IPS DF 6.9 (cell line): ENCODE measurements around the gene PTPRU.
A peak's percentile ranks its signal among the peaks of the same experiment; 100 is the strongest.

Source experiments
- DNase-seq: peaks from one replicate; pipeline ENCODE4 v3.0.0-alpha.2; 2013; ENCODE audit warnings: low read depth, low spot score
- H3K27ac ChIP-seq: one replicate; pipeline ENCODE4 v1.5.1; 2013; ENCODE audit warnings: low read length, control low read depth
- H3K27me3 ChIP-seq: 2 replicates; pipeline ENCODE4 v1.6.1; 2013; ENCODE audit warnings: mild to moderate bottlenecking, low read length; ENCODE audit not compliant: control insufficient read depth, insufficient read depth
- H3K36me3 ChIP-seq: 2 replicates; pipeline ENCODE4 v1.6.1; 2013; ENCODE audit warnings: low read length; ENCODE audit not compliant: control insufficient read depth, insufficient read depth
- H3K4me1 ChIP-seq: 2 replicates; pipeline ENCODE4 v1.6.1; 2013; ENCODE audit warnings: low read length; ENCODE audit not compliant: control insufficient read depth, insufficient read depth
- H3K4me3 ChIP-seq: 2 replicates; pipeline ENCODE4 v1.5.1; 2013; ENCODE audit warnings: mild to moderate bottlenecking, low read length
- H3K9me3 ChIP-seq: 2 replicates; pipeline ENCODE4 v1.6.1; 2013; ENCODE audit warnings: low read length, inconsistent platforms; ENCODE audit not compliant: control insufficient read depth, insufficient read depth
- WGBS: extraction: QIAGEN DNeasy Blood & Tissue Kit; methylation state at CpG from one replicate; pipeline ENCODE4 v1.1.7; 2013; ENCODE audit warnings: mixed read lengths, missing lambda C conversion rate; ENCODE audit not compliant: insufficient read length, insufficient coverage; 5-methylcytosine and 5-hydroxymethylcytosine counted together

Gene PTPRU

DNA sequence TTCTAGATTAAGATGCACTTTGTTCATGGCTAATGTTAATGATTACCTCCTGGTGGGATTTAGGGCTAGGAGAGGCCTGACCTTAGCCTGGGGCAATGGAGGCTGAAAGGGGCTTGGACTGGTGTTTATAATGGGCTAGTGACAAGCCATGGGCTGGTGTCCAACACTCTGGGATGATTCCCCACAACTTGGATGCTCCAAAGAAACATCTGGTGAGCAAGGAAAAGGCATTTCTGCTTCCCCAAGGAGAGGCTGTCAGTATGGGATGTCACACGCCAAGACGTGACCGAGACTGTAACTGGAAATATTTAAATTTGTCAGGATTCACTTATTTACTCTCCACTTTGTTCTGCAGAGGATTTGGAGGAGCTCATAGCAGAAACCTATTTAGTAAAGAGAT lies 45.2 kb downstream of the PTPRU start:
- H3K9me3 ChIP-seq = no peaks in the 10 kb centered on the region

DNA sequence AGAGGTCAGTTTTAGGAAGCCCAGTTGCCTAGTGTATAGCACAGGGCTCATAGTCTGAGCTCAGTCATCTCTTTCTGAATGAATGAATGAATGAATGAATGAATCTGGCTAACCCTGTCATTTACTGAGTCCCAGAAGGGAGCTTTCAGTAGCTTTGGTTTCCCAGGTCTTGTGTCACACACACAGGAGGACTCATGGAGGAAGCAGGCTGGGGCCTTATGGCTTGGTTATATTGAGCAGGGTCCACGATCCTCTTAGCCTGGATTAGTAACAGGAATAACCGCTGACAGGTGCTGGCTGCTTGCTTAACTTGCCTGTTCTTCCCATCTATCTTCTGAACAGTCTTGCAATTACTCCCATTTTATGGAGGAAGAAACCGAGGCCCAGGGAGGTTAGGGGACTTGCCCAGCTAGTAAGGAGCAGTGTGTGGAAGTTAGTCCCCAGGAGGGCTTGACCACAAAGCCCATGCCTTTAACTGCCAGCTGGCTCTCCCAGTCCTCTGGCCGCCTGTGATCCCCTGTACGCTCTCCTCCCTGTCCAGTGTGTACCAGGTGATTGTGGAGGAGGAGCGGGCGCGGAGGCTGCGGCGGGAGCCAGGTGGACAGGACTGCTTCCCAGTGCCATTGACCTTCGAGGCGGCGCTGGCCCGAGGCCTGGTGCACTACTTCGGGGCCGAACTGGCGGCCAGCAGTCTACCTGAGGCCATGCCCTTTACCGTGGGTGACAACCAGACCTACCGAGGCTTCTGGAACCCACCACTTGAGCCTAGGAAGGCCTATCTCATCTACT lies 46.0 kb downstream of the PTPRU start:
- no peaks in the 10 kb centered on the region for H3K9me3 ChIP-seq
- peaks cover 7% of the 10 kb centered on the region for H3K4me1 ChIP-seq
- H3K27me3 ChIP-seq = no peaks in the 10 kb centered on the region
- no peak overlapping the region for H3K4me3 ChIP-seq
- no peak overlapping the region for H3K27ac ChIP-seq
- no CpG with 5 or more reads among the region's 19 CpGs for WGBS
- no peaks in the 10 kb centered on the region for H3K36me3 ChIP-seq
- DNase-seq = no peak

More for the DNA sequence above, 45.2 kb downstream of the PTPRU start:
- H3K27ac ChIP-seq = no peak overlapping the region
- H3K36me3 ChIP-seq = no peaks in the 10 kb centered on the region
- H3K4me3 ChIP-seq = no peak overlapping the region
- H3K4me1 ChIP-seq = peaks cover 7% of the 10 kb centered on the region
- WGBS = no CpG with 5 or more reads among the region's 3 CpGs
- DNase-seq = no peak
- no peaks in the 10 kb centered on the region for H3K27me3 ChIP-seq

DNA sequence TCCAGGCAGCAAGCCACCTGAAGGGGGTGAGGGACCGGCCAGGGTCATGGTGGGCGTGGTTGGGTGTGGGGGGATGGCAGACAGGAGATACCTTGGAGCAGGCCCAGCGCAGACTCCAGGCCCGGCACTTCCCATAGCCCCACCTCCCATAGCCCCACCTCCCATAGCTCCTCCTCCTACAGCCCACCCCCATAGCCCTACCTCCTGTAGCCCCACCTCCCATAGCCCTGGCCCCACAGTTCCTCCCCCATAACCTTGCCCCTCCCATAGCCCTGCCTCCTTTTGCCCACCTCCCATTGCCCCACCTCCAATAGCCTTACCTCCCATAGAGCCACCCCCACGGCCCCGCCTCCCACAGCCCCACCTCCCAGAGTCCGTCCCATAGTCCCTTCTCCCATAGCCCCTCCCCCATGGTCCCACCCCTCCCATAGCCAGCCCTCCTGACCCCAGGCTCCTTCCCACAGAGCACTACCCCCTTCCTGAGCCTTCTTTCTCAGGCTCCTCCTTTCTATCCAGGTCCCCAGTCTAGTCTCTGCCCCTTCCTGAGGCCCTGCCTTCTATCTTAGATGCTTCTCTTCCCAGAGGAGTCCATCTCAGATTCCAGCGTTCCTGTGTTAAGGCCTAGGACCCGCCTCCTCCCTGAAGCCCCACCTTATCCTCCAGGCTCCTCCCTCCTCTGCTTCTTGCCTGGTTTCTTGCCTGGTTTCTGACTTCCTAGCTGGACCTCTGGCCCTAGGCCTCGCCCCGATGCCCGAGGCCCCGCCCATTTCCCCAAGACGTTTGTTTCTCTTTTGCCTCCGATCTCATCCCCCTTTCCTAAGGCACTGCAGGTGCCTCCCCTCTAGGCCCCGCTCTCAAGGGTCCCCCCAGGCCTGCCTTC lies 46.8 kb downstream of the PTPRU start:
- DNase-seq = peak; percentile 95
- H3K4me3 ChIP-seq = peak overlapping the region; percentile 14; the same call in 1 of the 2 replicates
- no peaks in the 10 kb centered on the region for H3K9me3 ChIP-seq
- WGBS = no CpG with 5 or more reads among the region's 16 CpGs
- H3K27me3 ChIP-seq = no peaks in the 10 kb centered on the region
- H3K36me3 ChIP-seq = no peaks in the 10 kb centered on the region
- H3K27ac ChIP-seq = no peak overlapping the region
- H3K4me1 ChIP-seq = peaks cover 6% of the 10 kb centered on the region

DNA sequence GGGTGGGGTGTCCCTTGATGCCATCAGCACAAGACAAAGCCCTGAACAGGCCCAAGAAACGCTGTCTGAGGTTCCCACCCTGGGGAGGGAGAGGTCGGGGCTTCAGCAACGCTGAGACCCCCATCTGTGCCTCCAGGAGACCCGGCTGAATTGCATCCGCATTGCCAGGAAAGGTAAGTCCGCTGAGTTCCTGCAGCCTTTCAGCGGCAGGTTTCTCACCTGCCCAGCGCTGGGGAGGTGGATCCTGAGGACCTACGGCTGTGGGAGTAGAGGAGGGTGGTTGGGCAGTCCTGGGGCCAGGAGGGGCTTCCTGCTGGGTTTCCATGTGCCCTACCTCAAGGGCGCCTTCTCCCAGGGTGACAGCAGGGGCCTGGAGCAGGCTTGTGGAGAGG lies 47.5 kb downstream of the PTPRU start:
- WGBS = no CpG with 5 or more reads among the region's 10 CpGs
- peaks cover 6% of the 10 kb centered on the region for H3K4me1 ChIP-seq
- H3K27me3 ChIP-seq = no peaks in the 10 kb centered on the region
- no peaks in the 10 kb centered on the region; the same call in 1 of the 2 replicates for H3K36me3 ChIP-seq
- H3K4me3 ChIP-seq = peak overlapping the region; percentile 14; the same call in 1 of the 2 replicates
- no peaks in the 10 kb centered on the region for H3K9me3 ChIP-seq
- no peak overlapping the region for H3K27ac ChIP-seq
- no peak for DNase-seq

DNA sequence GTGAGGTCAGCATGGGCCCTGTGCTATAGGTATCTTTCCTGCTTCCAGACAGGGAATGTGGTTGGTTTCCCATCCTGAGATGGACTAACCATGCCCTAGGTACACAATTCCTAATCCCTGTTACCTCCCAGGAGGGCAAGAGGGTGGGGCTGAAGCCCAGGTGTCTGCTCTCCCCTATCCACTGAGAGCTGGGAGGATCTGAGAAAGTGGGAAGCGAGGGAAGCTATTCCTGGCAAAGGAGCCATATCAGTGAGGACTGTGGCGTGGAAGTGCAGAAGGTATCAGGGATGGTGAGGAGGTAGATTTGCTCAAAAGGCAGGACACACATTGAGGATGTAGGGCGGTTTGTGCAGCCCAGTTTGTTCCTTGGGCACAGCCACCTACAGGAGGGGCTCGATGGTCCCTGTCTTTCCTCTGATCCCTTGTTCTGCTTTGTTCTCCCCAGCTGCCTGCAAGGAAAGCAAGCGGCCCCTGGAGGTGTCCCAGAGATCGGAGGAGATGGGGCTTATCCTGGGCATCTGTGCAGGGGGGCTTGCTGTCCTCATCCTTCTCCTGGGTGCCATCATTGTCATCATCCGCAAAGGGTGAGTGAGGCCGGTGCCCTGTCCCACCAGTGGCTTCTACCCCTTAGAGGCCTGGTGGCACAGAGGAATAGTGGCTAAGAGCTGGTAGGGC lies 48.1 kb downstream of the PTPRU start:
- Histone ChIP-seq H3K9me3 (no peaks in the 10 kb centered on the region), H3K4me1 (peaks cover 6% of the 10 kb centered on the region), H3K4me3 (no peak overlapping the region), H3K27me3 (no peaks in the 10 kb centered on the region), H3K36me3 (no peaks in the 10 kb centered on the region; the same call in 1 of the 2 replicates), H3K27ac (no peak overlapping the region)
- no peak for DNase-seq
- WGBS = no CpG with 5 or more reads among the region's 8 CpGs

DNA sequence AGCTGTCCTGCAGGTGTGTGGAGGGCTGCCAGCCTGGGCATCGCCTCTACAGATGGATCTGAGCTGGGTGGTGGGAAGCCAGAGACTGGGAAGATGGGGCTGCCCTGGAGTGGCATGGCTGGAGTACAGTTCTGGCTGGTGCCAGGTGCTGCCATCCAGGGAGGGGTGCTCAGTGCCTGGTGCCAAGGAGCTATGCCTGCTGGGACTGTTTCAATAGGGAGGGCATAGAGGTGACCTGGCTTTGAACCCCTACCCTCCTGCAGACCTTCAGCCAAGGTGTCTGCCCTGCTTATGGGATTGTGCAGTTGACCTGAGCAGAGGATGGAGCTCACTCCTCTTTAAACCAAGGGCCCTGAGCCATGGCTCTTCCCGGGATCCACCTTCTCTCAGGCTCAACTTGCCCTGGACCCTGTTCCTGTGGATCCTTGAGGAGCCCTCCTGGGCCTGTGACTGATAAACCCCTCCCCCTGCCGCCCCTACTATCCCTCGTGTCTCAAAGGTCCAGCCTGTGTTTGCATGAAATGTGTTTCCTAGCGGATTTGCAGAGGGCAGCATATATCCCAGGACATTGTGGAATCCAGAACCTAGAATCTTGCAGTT lies 48.7 kb downstream of the PTPRU start:
- no CpG with 5 or more reads among the region's 5 CpGs for WGBS
- Histone ChIP-seq H3K27ac (no peak overlapping the region), H3K4me1 (peaks cover 6% of the 10 kb centered on the region)

DNA sequence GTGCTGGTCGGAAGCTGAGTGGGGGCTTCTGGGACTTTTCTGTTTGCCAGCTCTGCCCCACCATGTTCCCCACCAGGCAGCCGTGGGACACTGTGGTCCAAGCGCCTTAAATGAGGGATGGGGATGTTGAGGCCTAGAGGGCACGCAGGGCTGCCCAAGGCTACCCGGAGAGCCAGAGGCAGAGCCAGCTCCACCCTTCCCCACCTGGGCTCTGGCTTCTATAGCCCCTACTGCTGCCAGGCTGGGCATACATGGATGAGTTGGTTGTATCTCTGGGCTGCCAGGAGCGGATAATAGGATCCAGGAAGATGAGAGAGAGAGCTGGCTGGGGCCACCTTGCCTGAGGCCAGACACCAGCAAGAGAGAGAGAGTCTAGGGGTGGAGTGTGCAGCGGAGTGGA lies 49.4 kb downstream of the PTPRU start:
- no CpG with 5 or more reads among the region's 7 CpGs for WGBS
- H3K36me3 ChIP-seq = no peaks in the 10 kb centered on the region; the same call in 1 of the 2 replicates
- H3K4me3 ChIP-seq = no peak overlapping the region
- peaks cover 6% of the 10 kb centered on the region for H3K4me1 ChIP-seq
- no peaks in the 10 kb centered on the region for H3K27me3 ChIP-seq
- H3K9me3 ChIP-seq = no peaks in the 10 kb centered on the region
- H3K27ac ChIP-seq = no peak overlapping the region
- no peak for DNase-seq

More for the DNA sequence above, 48.7 kb downstream of the PTPRU start:
- Histone ChIP-seq H3K4me3 (no peak overlapping the region), H3K9me3 (no peaks in the 10 kb centered on the region), H3K36me3 (no peaks in the 10 kb centered on the region; the same call in 1 of the 2 replicates), H3K27me3 (no peaks in the 10 kb centered on the region)
- DNase-seq = no peak

DNA sequence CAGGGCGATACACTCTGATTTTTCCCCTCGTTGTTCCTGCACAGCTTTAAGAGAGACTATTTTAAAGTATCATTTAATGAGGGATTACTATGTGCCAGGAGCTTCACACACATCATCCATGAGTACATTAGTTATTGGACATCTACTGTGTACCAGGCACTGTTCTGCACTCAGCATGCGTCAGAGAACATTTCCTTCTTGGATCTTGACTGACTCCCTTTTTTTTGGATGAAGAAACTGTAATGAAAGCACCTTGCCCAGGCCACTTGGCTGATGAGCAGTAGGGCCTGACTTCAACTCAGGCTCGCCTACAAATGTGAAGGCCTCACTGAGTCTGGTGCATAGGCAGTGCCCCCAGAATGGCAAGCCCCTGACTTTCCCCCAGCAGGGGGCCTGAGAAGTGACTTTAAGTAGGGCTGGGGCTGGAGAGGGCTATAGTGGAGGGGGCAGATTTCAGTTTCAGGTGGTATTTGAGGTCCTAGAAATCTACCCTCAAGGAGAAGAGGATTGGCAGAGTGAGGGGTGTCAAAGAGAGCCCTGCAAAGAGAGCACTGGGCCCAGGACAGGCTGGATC lies 50.0 kb downstream of the PTPRU start:
- Histone ChIP-seq H3K36me3 (no peaks in the 10 kb centered on the region; the same call in 1 of the 2 replicates), H3K27me3 (no peaks in the 10 kb centered on the region), H3K4me1 (peaks cover 6% of the 10 kb centered on the region), H3K27ac (no peak overlapping the region), H3K4me3 (no peak overlapping the region), H3K9me3 (no peaks in the 10 kb centered on the region)
- no peak for DNase-seq
- no CpG with 5 or more reads among the region's 4 CpGs for WGBS

DNA sequence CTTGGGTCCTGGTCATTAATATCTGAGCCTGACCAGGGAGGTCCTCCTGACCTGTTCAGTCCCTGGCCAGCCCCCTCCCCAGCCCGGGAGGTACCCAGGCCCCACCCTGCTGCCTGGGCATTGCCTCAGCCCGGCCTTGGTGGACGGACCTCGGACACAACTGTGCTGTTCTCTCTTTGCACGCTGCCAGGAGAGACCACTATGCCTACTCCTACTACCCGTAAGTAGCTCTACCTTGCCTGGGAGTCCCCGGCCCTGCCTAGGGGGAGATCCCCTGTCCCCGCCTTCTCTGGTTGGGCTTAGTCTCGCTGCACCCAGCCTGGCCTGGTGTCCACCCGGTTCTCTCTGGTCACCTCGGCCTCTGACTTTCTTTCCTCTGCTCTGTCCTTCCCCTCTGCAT lies 53.2 kb downstream of the PTPRU start:
- H3K27ac ChIP-seq = no peak overlapping the region
- H3K9me3 ChIP-seq = no peaks in the 10 kb centered on the region
- WGBS = no CpG with 5 or more reads among the region's 11 CpGs
- H3K4me1 ChIP-seq = no peaks in the 10 kb centered on the region
- no peak for DNase-seq
- no peak overlapping the region for H3K4me3 ChIP-seq
- no peaks in the 10 kb centered on the region; the same call in 1 of the 2 replicates for H3K36me3 ChIP-seq
- no peaks in the 10 kb centered on the region for H3K27me3 ChIP-seq
